GM12873 (cell line): ENCODE data around the gene GHDC.
A peak's percentile ranks its signal among the peaks of the same experiment; 100 is the strongest.

Source experiments
- TF ChIP-seq, protein P1 (sequence below): IDR thresholded peaks from 2 replicates; pipeline ENCODE4 v1.5.1; 2012; ENCODE audit warnings: low read depth, mild to moderate bottlenecking, moderate library complexity, low read length, control low read depth; ENCODE audit not compliant: insufficient read depth; ENCODE audit errors: missing control alignments

GHDC gene

DNA sequence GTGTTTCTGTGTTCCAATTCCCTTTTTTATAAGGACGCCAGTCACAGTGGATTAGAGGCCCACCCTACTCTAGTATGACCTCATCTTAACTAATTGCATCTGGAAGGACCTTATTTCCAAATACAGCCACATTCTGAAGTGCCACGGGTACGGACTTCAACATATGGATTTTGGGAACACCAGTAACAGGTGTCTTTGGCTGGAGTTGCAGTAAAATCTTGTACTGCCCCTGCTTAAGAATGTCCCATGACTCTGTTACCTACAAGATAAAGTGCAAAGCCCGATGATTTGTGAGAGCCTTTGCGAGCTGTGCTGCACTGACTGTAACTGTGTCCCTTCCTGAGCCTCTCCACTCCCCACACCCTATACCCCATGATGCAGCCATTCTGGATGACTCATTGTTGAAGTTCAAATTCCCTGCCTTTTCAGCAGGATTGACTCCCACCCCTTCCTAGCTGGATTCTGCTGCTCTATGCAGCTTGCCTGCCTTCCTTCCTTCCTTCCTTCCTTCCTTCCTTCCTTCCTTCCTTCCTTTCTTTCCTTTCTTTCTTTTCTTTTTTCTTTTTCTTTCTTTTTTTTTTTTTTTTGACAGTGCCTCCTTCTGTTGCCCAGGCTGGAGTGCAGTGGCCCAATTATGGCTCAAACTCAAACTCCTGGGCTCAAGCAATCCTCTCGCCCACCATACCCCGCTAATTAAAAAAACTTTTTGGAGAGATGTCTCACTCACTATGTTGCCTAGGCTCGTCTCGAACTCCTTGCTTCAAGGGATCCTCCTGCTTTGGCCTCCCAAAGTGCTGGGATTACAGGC lies 11.2 kb downstream of the GHDC start:
- TF ChIP-seq, protein P1, sequence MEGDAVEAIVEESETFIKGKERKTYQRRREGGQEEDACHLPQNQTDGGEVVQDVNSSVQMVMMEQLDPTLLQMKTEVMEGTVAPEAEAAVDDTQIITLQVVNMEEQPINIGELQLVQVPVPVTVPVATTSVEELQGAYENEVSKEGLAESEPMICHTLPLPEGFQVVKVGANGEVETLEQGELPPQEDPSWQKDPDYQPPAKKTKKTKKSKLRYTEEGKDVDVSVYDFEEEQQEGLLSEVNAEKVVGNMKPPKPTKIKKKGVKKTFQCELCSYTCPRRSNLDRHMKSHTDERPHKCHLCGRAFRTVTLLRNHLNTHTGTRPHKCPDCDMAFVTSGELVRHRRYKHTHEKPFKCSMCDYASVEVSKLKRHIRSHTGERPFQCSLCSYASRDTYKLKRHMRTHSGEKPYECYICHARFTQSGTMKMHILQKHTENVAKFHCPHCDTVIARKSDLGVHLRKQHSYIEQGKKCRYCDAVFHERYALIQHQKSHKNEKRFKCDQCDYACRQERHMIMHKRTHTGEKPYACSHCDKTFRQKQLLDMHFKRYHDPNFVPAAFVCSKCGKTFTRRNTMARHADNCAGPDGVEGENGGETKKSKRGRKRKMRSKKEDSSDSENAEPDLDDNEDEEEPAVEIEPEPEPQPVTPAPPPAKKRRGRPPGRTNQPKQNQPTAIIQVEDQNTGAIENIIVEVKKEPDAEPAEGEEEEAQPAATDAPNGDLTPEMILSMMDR: no peak

DNA sequence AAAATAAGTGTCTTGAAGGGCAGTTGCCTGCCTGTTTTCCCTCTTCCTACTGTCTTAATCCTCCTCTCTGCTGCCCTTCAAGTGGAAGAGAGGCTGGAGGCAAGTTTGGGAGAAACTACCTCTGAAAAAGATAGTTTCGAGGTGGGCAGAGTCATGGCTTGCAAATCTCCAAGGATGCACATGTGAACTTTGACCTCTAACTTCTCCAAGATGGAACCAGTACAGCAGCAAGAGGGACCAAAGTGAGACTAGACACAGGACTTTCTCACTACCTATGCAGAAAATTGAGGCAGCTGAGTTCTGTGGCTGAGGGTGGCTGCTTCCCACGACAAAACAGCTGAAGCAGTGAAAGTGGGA lies 12.5 kb downstream of the GHDC start:
- TF ChIP-seq, protein P1: no peak

DNA sequence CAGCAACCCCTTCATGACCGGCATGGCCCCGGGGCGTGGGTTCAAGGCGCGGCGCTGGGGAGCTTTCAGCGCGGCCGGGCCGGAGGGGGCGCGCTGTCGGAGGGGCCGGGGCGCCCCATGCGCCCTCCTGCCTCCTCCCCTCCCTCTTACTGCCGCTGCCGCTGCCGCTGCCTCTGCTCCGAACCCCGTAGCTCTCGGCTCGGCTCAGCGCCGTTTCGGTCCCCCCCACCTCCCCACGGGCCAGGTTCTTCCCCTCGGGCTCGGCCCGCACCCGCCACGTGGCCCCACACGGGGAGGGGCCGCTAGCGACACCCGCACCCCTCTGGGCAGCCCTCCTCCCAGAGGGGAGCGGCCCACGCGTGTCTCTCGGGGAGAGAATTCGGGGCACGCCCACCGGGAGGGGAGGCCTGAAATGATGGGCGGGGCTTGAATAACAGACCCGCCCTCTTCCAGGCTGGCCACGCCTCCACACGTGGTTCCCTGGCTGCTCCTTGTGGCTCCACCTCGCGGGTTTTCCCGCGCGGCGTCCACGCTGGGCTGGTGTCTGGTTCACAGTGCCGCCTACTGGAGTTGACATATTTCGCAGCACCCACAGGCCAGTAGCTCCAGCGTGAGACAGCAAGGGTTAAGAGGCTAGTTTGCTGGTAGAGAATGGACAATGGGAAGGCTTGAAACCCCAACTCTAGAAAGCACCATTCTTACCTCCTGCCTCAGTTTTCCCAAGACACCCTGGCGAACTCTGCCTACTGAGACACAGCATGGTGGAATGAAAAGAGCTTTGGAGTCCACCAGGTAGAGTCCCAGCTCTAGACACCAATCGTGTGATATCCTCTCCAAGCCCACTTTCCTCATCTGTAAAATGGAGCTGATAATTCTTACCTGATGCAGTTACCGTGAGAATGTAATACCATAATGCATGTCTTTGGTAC lies 13.1 kb downstream of the GHDC start, which contains the start of gene KCNH4:
Gene KCNH4, minus strand, starts transcription at position 221 of the 929 bp plus-strand sequence. Its CDS starts 197 bp downstream, at position 24.
- TF ChIP-seq, protein P1: peak; percentile 84

DNA sequence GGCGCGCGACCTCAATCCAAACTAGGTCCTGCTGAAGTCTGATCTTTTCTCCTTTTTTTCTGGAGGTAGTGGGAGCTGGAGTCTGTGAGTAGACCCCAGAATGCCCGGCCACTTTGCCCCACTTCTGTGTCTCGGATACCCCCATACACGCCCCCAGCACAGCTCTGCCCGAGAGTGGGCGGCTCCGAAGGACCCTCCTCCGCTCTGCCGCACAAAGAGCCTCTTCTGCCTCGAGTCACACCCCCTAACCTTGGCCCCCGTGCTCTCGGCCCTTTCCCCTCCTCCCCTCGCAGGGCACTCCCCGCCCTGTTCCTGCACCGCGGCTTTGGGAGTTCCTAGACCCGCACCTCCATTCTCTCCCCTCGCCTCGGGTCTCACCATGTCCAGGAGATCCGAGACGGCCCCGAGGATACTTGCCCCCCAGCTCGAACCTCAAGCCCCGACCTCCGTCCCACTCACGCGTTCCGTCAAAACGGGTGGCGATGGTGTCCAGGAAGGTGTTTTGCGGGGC lies 13.8 kb downstream of the GHDC start:
- TF ChIP-seq, protein P1: no peak

DNA sequence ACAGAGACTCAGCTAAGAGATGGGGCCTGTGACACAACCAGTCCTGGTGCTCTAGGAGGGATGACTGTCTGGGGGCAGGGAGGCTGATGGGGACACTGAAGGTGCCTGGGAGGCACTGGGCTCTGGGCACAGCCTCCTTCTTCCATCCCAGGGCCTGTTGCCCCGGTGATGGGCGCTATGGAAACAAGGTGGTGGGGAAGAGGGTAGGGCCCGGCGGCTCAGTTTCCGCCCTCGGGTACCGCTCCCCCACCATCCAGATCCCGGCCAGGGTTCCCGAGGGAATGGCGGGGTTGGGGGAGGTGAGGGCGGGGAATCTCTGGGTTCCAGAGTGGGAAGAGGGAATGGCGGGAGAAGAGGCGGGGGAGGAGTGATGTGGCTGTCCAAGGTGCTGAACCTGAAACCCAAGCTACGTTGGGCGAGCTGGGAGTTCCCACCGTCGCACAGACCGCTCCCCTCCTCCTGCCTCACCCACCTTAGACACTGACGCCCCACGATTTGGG lies 14.3 kb downstream of the GHDC start:
- TF ChIP-seq, protein P1: no peak

DNA sequence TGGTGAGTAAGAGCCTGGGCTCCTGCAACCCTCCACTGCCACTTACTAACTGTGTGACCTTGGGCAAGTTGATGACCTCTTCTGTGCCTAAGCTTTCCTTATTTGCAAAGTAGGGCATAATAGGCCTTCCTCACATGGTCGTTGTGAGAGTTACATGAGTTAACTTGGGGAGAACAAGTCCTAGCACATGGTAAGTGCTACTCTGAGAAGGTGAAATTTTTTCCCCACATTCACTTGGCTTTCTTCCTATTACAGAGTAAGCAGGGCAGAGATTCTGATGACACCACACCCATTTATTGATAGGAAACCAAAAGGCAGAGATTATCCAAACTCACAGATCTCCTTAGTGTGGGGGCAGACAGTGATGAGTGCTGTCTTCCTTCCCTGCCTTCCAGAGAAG lies 15.0 kb downstream of the GHDC start:
- TF ChIP-seq, protein P1: no peak

DNA sequence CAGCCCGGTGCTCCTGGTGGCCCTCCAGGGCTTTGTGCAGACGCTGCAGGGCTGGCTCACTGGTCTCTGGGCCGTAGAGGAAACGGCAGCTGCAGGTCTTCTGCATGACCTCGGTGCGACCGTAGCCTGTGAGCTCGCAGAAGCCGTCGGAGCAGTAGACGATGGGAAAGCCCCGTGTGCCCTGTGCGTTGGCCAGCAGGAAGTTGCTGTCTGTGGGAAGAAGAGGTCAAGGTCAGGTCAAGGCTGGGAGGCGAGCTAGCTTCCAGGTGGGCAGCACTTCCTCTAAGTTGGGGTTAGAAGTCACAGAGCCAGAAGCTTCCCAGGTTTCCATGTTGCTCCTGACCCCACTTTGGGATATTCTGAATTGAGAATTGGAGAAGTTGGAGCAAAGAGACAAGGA lies 15.5 kb downstream of the GHDC start:
- TF ChIP-seq, protein P1: no peak
